HepG2 (cell line): ENCODE data around the gene TRAK1. TPM values are rescaled to one million over a fixed set of nuclear protein-coding genes. Genes with fewer than 3 reads are reported as not detected.

Experiments
- FOSL2 ChIP-seq: sonication (generic); formaldehyde crosslinking; IDR thresholded peaks from 2 replicates; pipeline ENCODE4 v1.4.0; 2020; ENCODE audit warnings: missing genetic modification reagents
- HIVEP1 ChIP-seq: sonication (generic); formaldehyde crosslinking; IDR thresholded peaks from 2 replicates; pipeline ENCODE4 v1.4.0; 2020; ENCODE audit warnings: mild to moderate bottlenecking, missing genetic modification reagents
- HNRNPH1 ChIP-seq: fragments of 200-400 bp; formaldehyde crosslinking; optimal IDR thresholded peaks from 2 replicates; pipeline ENCODE3; 2017; ENCODE audit warnings: mild to moderate bottlenecking, low read depth, low read length
- KLF15 ChIP-seq: sonication (generic); formaldehyde crosslinking; IDR thresholded peaks from 2 replicates; pipeline ENCODE4 v1.8.1; 2023; ENCODE audit warnings: borderline replicate concordance, mild to moderate bottlenecking, inconsistent platforms, missing genetic modification reagents, mixed read lengths
- LCORL ChIP-seq, 2 experiments: fragments of 450-650 bp in 1 of 2; sonication (generic) in 1 of 2; formaldehyde crosslinking in 1 of 2; IDR thresholded peaks; 2 replicates each; pipeline versions ENCODE4 v1.5.0 to v1.6.1; 2017 to 2020; ENCODE audit warnings: antibody characterized with exemption in 1 of 2, missing genetic modification reagents in 1 of 2
- MLLT10 ChIP-seq: sonication (generic); formaldehyde crosslinking; IDR thresholded peaks from 2 replicates; pipeline ENCODE4 v1.4.0; 2020; ENCODE audit warnings: missing genetic modification reagents
- NCOA5 ChIP-seq: sonication (generic); formaldehyde crosslinking; IDR thresholded peaks from 2 replicates; pipeline ENCODE4 v1.4.0; 2020; ENCODE audit warnings: missing genetic modification reagents
- NFE2 ChIP-seq: sonication (generic); formaldehyde crosslinking; IDR thresholded peaks from 2 replicates; pipeline ENCODE4 v1.4.0; 2020; ENCODE audit warnings: missing genetic modification reagents
- PCBP1 ChIP-seq: fragments of 200-400 bp; formaldehyde crosslinking; IDR thresholded peaks from 2 replicates; pipeline ENCODE4 v1.6.1; 2017; ENCODE audit warnings: mild to moderate bottlenecking, low read depth, low read length, borderline replicate concordance
- RXRA ChIP-seq: sonication (generic); formaldehyde crosslinking; IDR thresholded peaks from 2 replicates; pipeline ENCODE4 v1.5.1; 2020; ENCODE audit warnings: missing genetic modification reagents
- TCF7L2 ChIP-seq: IDR thresholded peaks from 2 replicates; pipeline ENCODE4 v1.6.1; 2011; ENCODE audit warnings: mild to moderate bottlenecking, low read depth, low read length, moderate library complexity
- ZC3H4 ChIP-seq: sonication (generic); formaldehyde crosslinking; IDR thresholded peaks from 2 replicates; pipeline ENCODE4 v1.4.0; 2020; ENCODE audit warnings: missing genetic modification reagents, borderline replicate concordance
- ZMAT3 ChIP-seq: sonication (generic); formaldehyde crosslinking; conservative IDR thresholded peaks from 2 replicates; pipeline ENCODE4 v1.7.0; 2021; ENCODE audit warnings: missing genetic modification reagents
- ZNF24 ChIP-seq: fragments of 450-650 bp; IDR thresholded peaks from 2 replicates; pipeline ENCODE4 v1.6.1; 2017; ENCODE audit warnings: antibody characterized with exemption, mild to moderate bottlenecking
- ZNF451 ChIP-seq: sonication (generic); formaldehyde crosslinking; IDR thresholded peaks from 2 replicates; pipeline ENCODE4 v1.5.0; 2020; ENCODE audit warnings: mild to moderate bottlenecking, missing genetic modification reagents
- ZNF549 ChIP-seq: sonication (generic); formaldehyde crosslinking; IDR thresholded peaks from 2 replicates; pipeline ENCODE4 v1.5.0; 2020; ENCODE audit warnings: missing genetic modification reagents
- ZNF777 ChIP-seq: sonication (generic); formaldehyde crosslinking; IDR thresholded peaks from 2 replicates; pipeline ENCODE4 v1.4.0; 2020; ENCODE audit warnings: missing genetic modification reagents
- ZNF839 ChIP-seq: sonication (generic); formaldehyde crosslinking; IDR thresholded peaks from 2 replicates; pipeline ENCODE4 v1.4.0; 2020; ENCODE audit warnings: missing genetic modification reagents, mild to moderate bottlenecking, borderline replicate concordance
- polyA plus RNA-seq, 8 experiments: library from polyadenylated mRNA; depleted of rRNA in 3 of 8; stranded (reverse) in 7 of 8; unstranded in 1 of 8; fragments of >200 nt; fragmentation: Illumina TruSeq in 4 of 8; extraction: Trizol in 4 of 8; gene quantifications; 2 replicates each; pipeline versions ENCODE4 v1.2.1 to v1.2.3, GENCODE V29; 2011 to 2016; ENCODE audit warnings: low read depth in 4 of 8, missing spikeins in 1 of 8, mixed read lengths in 1 of 8; ENCODE audit not compliant: insufficient read depth in 1 of 8
- total RNA-seq, 5 experiments: library from RNA; depleted of rRNA; stranded (reverse); fragments of >200 nt; fragmentation: Illumina TruSeq; extraction: Trizol; gene quantifications; 2 replicates each; pipeline ENCODE4 v1.2.3, GENCODE V29; 2016; ENCODE audit warnings: low read depth in 1 of 5
- TF ChIP-seq, protein P1 (sequence below): sonication (generic); formaldehyde crosslinking; IDR thresholded peaks from 2 replicates; pipeline ENCODE4 v1.5.0; 2020; ENCODE audit warnings: mild to moderate bottlenecking, missing genetic modification reagents, borderline replicate concordance
- TF ChIP-seq, protein P2 (sequence below), 2 experiments: sonication (generic) in 1 of 2; formaldehyde crosslinking in 1 of 2; IDR thresholded peaks; 2 replicates each; pipeline versions ENCODE4 v1.4.0 to v1.6.1; 2018 to 2020; ENCODE audit warnings: missing genetic modification reagents in 2 of 2, borderline replicate concordance in 1 of 2, low read depth in 1 of 2, mild to moderate bottlenecking in 1 of 2, missing biosample characterization in 1 of 2
- TF ChIP-seq, protein P3 (sequence below): sonication (generic); formaldehyde crosslinking; IDR thresholded peaks from 2 replicates; pipeline ENCODE4 v1.4.0; 2020; ENCODE audit warnings: missing genetic modification reagents
- TF ChIP-seq, protein P4 (sequence below): sonication (generic); formaldehyde crosslinking; IDR thresholded peaks from 2 replicates; pipeline ENCODE4 v1.5.1; 2020; ENCODE audit warnings: mild to moderate bottlenecking, missing genetic modification reagents, borderline replicate concordance

Gene TRAK1
- total and polyA plus RNA-seq, 2 of the 13 experiments (the other 11 are each of a cell fraction or from before 2014, with no cell fraction given), result 20.5 to 46.6 TPM

DNA sequence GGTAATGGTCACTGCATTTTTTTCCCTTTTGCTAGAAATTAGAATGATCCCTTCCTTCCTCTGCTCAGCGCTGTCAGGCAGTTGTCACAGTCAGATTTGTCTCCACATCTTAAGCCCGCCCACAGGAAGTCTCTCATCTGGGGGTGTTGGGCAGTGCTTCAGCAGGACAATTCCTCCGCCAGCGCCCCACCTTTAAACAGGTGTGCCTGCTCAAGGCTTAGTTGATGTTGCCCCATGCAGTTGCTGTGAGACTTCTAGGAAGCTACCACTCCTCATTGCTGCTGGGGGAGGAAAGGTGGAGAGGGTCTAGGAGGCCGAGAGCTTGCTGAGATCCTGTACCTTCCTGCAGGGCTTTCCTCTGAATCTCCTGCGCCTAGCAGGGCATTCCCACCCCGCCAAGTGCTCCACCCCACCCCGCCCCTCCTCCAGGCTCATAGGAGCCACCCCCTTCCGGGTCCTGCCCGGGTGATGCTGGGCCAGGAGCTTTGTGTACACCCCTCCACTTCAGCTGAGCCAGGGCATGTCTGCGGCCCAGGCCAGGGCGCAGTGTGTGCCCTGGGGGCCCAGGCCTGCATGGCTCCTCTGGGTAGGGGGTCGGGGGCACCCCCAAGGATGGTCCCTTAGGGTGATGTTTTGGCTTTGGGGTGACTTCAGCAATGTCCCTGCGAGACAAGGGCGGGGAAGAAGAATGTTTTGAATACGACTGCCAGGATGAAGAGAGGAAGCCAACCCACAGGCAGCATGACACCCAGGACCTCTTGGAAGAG, 68.7 kb downstream of the TRAK1 start (continued):
- no peak for TF ChIP-seq LCORL (IDR thresholded peaks at IDR 0.05)
- TF ChIP-seq LCORL (CRISPR knock-in tag; IDR thresholded peaks at IDR 0.05), result peak; percentile 60
- TF ChIP-seq, protein P1, sequence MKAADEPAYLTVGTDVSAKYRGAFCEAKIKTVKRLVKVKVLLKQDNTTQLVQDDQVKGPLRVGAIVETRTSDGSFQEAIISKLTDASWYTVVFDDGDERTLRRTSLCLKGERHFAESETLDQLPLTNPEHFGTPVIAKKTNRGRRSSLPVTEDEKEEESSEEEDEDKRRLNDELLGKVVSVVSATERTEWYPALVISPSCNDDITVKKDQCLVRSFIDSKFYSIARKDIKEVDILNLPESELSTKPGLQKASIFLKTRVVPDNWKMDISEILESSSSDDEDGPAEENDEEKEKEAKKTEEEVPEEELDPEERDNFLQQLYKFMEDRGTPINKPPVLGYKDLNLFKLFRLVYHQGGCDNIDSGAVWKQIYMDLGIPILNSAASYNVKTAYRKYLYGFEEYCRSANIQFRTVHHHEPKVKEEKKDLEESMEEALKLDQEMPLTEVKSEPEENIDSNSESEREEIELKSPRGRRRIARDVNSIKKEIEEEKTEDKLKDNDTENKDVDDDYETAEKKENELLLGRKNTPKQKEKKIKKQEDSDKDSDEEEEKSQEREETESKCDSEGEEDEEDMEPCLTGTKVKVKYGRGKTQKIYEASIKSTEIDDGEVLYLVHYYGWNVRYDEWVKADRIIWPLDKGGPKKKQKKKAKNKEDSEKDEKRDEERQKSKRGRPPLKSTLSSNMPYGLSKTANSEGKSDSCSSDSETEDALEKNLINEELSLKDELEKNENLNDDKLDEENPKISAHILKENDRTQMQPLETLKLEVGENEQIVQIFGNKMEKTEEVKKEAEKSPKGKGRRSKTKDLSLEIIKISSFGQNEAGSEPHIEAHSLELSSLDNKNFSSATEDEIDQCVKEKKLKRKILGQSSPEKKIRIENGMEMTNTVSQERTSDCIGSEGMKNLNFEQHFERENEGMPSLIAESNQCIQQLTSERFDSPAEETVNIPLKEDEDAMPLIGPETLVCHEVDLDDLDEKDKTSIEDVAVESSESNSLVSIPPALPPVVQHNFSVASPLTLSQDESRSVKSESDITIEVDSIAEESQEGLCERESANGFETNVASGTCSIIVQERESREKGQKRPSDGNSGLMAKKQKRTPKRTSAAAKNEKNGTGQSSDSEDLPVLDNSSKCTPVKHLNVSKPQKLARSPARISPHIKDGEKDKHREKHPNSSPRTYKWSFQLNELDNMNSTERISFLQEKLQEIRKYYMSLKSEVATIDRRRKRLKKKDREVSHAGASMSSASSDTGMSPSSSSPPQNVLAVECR (CRISPR knock-in tag), result peak; percentile 69
- TF ChIP-seq HIVEP1 (CRISPR knock-in tag), result no peak
- TF ChIP-seq TCF7L2, result no peak
- TF ChIP-seq HNRNPH1, result no peak
- TF ChIP-seq ZNF777, result no peak
- TF ChIP-seq, protein P2, sequence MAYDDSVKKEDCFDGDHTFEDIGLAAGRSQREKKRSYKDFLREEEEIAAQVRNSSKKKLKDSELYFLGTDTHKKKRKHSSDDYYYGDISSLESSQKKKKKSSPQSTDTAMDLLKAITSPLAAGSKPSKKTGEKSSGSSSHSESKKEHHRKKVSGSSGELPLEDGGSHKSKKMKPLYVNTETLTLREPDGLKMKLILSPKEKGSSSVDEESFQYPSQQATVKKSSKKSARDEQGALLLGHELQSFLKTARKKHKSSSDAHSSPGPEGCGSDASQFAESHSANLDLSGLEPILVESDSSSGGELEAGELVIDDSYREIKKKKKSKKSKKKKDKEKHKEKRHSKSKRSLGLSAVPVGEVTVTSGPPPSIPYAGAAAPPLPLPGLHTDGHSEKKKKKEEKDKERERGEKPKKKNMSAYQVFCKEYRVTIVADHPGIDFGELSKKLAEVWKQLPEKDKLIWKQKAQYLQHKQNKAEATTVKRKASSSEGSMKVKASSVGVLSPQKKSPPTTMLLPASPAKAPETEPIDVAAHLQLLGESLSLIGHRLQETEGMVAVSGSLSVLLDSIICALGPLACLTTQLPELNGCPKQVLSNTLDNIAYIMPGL (CRISPR knock-in tag; IDR thresholded peaks at IDR 0.05; ENCODE audit: borderline replicate concordance in 1 of 2, low read depth in 1 of 2), result no peak
- TF ChIP-seq NCOA5 (CRISPR knock-in tag), result no peak
- 0 out of 2 replicates have a peak, but pooled peaks have one; percentile 64 for TF ChIP-seq ZNF839 (CRISPR knock-in tag)
- no peak for TF ChIP-seq PCBP1
- no peak for TF ChIP-seq ZNF24
- TF ChIP-seq, protein P3, sequence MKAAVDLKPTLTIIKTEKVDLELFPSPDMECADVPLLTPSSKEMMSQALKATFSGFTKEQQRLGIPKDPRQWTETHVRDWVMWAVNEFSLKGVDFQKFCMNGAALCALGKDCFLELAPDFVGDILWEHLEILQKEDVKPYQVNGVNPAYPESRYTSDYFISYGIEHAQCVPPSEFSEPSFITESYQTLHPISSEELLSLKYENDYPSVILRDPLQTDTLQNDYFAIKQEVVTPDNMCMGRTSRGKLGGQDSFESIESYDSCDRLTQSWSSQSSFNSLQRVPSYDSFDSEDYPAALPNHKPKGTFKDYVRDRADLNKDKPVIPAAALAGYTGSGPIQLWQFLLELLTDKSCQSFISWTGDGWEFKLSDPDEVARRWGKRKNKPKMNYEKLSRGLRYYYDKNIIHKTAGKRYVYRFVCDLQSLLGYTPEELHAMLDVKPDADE (CRISPR knock-in tag), result no peak
- no peak for TF ChIP-seq ZNF451 (CRISPR knock-in tag)
- TF ChIP-seq, protein P4, sequence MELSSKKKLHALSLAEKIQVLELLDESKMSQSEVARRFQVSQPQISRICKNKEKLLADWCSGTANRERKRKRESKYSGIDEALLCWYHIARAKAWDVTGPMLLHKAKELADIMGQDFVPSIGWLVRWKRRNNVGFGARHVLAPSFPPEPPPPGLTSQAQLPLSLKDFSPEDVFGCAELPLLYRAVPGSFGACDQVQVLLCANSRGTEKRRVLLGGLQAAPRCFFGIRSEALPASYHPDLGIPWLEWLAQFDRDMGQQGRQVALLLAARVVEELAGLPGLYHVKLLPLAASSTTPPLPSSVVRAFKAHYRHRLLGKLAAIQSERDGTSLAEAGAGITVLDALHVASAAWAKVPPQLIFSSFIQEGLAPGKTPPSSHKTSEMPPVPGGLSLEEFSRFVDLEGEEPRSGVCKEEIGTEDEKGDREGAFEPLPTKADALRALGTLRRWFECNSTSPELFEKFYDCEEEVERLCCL, result no peak
- peak; percentile 45; the same call in 1 of the 2 replicates for TF ChIP-seq RXRA (CRISPR knock-in tag)
- TF ChIP-seq MLLT10, result no peak
- no peak for TF ChIP-seq ZC3H4
- TF ChIP-seq ZMAT3, result no peak
- TF ChIP-seq ZNF549 (CRISPR knock-in tag), result no peak
- no peak for TF ChIP-seq KLF15 (CRISPR knock-in tag)
- TF ChIP-seq FOSL2, result no peak
- no peak for TF ChIP-seq NFE2 (CRISPR knock-in tag)
